Caco-2 (cell line): ENCODE data around the gene CLCN5. TPM values are rescaled to one million over a fixed set of nuclear protein-coding genes. Genes with fewer than 3 reads are reported as not detected.

ENCODE experiments used
- Bru-seq: library from RNA; stranded (reverse); fragments of 400-500 nt; gene quantifications from one replicate; lab custom pipeline; 2021; lab: Mats Ljungman, UMichigan
- BruChase-seq, 2 experiments: library from RNA; stranded (reverse); fragments of 400-500 nt; gene quantifications; one replicate each; lab custom pipeline; 2021; lab: Mats Ljungman, UMichigan
- BruUV-seq: library from RNA; stranded (reverse); fragments of 400-500 nt; replicated peaks from 2 replicates; lab custom pipeline; 2021; lab: Mats Ljungman, UMichigan
- CTCF ChIA-PET: fragments of 300-600 bp; sonication (Branson Sonifier 250); formaldehyde crosslinking; loops from one replicate; lab custom pipeline; 2022; ENCODE audit warnings: antibody characterized with exemption; lab: Charles Lee
- POLR2A ChIA-PET: fragments of 300-600 bp; sonication (Branson Sonifier 250); formaldehyde crosslinking; loops from one replicate; lab custom pipeline; 2022; ENCODE audit warnings: antibody characterized with exemption; lab: Charles Lee
- DNase-seq, 2 experiments: peaks; one replicate each; pipeline versions ENCODE4 v3.0.0 to v3.0.0-alpha.2; 2020 to 2022
- H3K27me3 ChIP-seq: replicated peaks from 2 replicates; pipeline ENCODE4 v1.6.0; 2011; ENCODE audit warnings: low read length; ENCODE audit not compliant: control insufficient read depth, insufficient read depth
- H3K36me3 ChIP-seq: 2 replicates; pipeline ENCODE4 v1.5.1; 2011; ENCODE audit warnings: low read length; ENCODE audit not compliant: control insufficient read depth, insufficient read depth
- H3K4me1 ChIP-seq: fragments of 250-450 bp; sonication (Bioruptor Pico); 2 replicates; pipeline ENCODE4 v1.5.1; 2020; ENCODE audit warnings: mild to moderate bottlenecking
- H3K4me3 ChIP-seq: 2 replicates; pipeline ENCODE4 v1.5.1; 2011; ENCODE audit warnings: low read depth, mild to moderate bottlenecking, control low read depth, low read length
- H3K9me3 ChIP-seq: fragments of 250-450 bp; sonication (Bioruptor Pico); 2 replicates; pipeline ENCODE4 v1.5.1; 2020; ENCODE audit warnings: mild to moderate bottlenecking, moderate library complexity
- H3K27ac Mint-ChIP-seq: one replicate; pipeline ENCODE4 v1.8.0; 2022; ENCODE audit warnings: mixed read lengths; ENCODE audit not compliant: unreplicated experiment
- H3K27me3 Mint-ChIP-seq: one replicate; pipeline ENCODE4 v1.8.0; 2022; ENCODE audit warnings: mixed read lengths; ENCODE audit not compliant: insufficient read depth, unreplicated experiment
- H3K36me3 Mint-ChIP-seq: one replicate; pipeline ENCODE4 v1.8.0; 2022; ENCODE audit warnings: mild to moderate bottlenecking, mixed read lengths; ENCODE audit not compliant: insufficient read depth, unreplicated experiment
- H3K4me1 Mint-ChIP-seq: one replicate; pipeline ENCODE4 v1.8.0; 2022; ENCODE audit warnings: low read depth, mixed read lengths; ENCODE audit not compliant: unreplicated experiment
- H3K4me3 Mint-ChIP-seq: one replicate; pipeline ENCODE4 v1.8.0; 2022; ENCODE audit warnings: mild to moderate bottlenecking, moderate library complexity, mixed read lengths; ENCODE audit not compliant: unreplicated experiment
- H3K9me3 Mint-ChIP-seq: one replicate; pipeline ENCODE4 v1.8.0; 2022; ENCODE audit warnings: mixed read lengths; ENCODE audit not compliant: unreplicated experiment
- intact Hi-C: fragments of 100-400 bp; cut with micrococcal nuclease; formaldehyde crosslinking; loops from one replicate; pipeline ENCODE4 v1.10.0; 2022; ENCODE audit not compliant: unreplicated experiment
- long read RNA-seq: library from polyadenylated mRNA; stranded (forward); transcript quantifications from one replicate; pipeline ENCODE4 v2.0.0, GENCODE V29; 2022
- total RNA-seq: library from RNA; stranded (reverse); gene quantifications from 2 replicates; pipeline ENCODE4 v1.2.3, GENCODE V29; 2022
- TF ChIP-seq, protein P1 (sequence below), 2 experiments: fragments of 200-600 bp in 1 of 2; IDR thresholded peaks; 1 replicate in 1 of 2; 2 replicates in 1 of 2; pipeline versions ENCODE4 v1.5.1 to v1.8.0; 2011 to 2022; ENCODE audit warnings: antibody characterized with exemption in 1 of 2, control low read depth in 1 of 2, inconsistent platforms in 1 of 2, low read depth in 1 of 2, low read length in 1 of 2, mild to moderate bottlenecking in 1 of 2, moderate library complexity in 1 of 2; ENCODE audit not compliant: insufficient read depth in 1 of 2, severe bottlenecking in 1 of 2, unreplicated experiment in 1 of 2

Gene CLCN5
- total RNA-seq (61.0 and 70.0 TPM in 2 replicates), Bru-seq, nascent RNA (percentile 83 among the genes with signal in this experiment), BruChase-seq, experiment 1, labeled RNA remaining after a 2-hour chase (percentile 87 among the genes with signal in this experiment), BruChase-seq, experiment 2, labeled RNA remaining after a 6-hour chase (percentile 91 among the genes with signal in this experiment)
- long read RNA-seq, full-length matches to known transcripts, result 19 of 116 reads
- long read RNA-seq, partial matches to known transcripts, result 12 of 116 reads
- long read RNA-seq, other reads (novel, unspliced or antisense), result 85 of 116 reads

DNA sequence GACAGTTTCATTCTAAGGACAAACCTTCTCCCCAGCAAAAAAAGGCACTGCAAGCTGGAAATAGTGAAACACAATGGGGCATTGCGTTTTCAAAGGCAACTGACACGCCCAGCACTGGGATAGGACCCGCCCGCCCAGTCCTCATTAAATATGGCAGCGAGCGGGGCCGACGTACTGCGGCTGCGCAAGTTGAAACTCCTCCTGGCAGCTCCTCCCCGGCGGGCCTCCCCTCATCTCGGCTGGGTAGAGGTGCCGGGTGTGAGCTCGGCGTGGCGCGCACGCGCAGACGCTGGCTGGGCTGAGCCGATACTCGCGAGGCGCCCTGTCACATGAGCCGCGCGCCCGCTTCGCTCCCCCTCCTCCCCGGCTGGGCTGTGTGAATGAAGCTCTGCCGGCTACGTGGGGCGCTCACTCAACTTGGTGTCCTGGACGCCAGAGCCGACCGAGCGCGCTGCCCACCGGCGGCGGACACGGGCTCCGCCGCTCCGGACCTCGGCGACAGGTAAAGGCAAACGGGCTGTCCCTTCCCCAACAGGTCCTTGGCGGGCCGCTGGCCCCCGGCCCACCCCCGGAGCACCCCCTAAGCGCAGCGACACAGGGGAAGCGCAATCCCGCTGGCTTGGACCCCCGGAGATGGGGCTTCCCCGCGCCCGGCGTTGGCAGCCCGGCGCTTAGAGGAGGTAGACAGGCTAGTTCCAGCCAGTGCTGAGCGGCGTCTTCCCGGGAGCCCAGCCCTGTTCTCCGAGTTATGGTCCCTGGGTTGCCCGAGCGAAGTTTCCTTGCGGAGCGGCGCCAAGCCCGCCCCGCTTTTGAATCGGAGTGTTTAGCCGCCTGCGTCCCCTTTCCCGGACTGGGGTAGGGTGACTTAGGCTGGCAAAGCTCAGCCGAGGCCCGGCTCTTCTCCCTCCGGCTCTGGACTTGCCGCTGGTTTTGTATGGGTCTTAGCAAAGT lies at the start of gene CLCN5:
CLCN5 (plus strand) TSS at position 306 of the 951 bp plus-strand sequence. CDS start 2,703 bp downstream, outside the sequence.
- intact Hi-C loops, result loop anchor here (2.0 to 5.0 kb wide), 3 partner anchors 44 to 82 kb away; partner anchors contain the start of gene USP27X
- Histone ChIP-seq H3K9me3 (no peaks in the 10 kb centered on the region), H3K27me3 (no peaks in the 10 kb centered on the region), H3K4me1 (peaks cover 6% of the 10 kb centered on the region; the same call in 1 of the 2 replicates), H3K4me3 (peak within 1 kb of the TSS; percentile 77), H3K36me3 (no peaks in the 10 kb centered on the region)
- POLR2A ChIA-PET, result interaction anchor here (0.5 to 1.0 kb wide), 2 partner anchors 145 to 964 kb away, joined by 5 to 7 read pairs; no protein-coding TSS in a partner anchor
- Mint-ChIP-seq H3K27ac (peak within 1 kb of the TSS; percentile 77), H3K27me3 (no peaks in the 10 kb centered on the region), H3K4me1 (peaks cover 35% of the 10 kb centered on the region), H3K36me3 (peaks cover 29% of the 10 kb centered on the region), H3K4me3 (peak within 1 kb of the TSS; percentile 75), H3K9me3 (no peaks in the 10 kb centered on the region)
- CTCF ChIA-PET, result interaction anchor here (0.9 to 1.2 kb wide), 4 partner anchors 39 to 172 kb away, joined by 3 to 4 read pairs (median 3); no protein-coding TSS in a partner anchor
- peak; percentile 95 to 97 for DNase-seq
- BruUV-seq, result no TSS peak
- TF ChIP-seq, protein P1, sequence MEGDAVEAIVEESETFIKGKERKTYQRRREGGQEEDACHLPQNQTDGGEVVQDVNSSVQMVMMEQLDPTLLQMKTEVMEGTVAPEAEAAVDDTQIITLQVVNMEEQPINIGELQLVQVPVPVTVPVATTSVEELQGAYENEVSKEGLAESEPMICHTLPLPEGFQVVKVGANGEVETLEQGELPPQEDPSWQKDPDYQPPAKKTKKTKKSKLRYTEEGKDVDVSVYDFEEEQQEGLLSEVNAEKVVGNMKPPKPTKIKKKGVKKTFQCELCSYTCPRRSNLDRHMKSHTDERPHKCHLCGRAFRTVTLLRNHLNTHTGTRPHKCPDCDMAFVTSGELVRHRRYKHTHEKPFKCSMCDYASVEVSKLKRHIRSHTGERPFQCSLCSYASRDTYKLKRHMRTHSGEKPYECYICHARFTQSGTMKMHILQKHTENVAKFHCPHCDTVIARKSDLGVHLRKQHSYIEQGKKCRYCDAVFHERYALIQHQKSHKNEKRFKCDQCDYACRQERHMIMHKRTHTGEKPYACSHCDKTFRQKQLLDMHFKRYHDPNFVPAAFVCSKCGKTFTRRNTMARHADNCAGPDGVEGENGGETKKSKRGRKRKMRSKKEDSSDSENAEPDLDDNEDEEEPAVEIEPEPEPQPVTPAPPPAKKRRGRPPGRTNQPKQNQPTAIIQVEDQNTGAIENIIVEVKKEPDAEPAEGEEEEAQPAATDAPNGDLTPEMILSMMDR (IDR thresholded peaks at IDR 0.05; ENCODE audit: insufficient read depth in 1 of 2, low read depth in 1 of 2, low read length in 1 of 2, severe bottlenecking in 1 of 2, unreplicated experiment in 1 of 2), result no peak

DNA sequence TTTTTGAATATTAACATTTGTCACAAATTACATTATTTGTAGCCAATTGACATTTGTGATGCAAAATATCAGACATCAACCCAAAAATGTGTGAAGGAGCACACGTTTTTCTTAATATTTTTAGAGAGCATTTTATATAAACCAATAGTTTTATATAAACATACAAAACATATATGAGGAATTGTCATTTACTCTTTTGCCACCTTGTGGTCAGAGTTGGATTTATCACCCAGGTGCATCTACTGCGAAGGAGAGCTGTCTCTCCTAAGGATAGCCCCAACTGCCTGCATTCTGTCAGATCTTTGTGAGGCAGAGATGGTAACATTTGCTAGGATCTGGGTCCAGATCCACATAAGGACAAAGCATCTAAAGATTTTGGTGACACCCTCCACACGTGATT lies 45.6 kb upstream of the CLCN5 start:
- Histone ChIP-seq H3K36me3 (no peaks in the 10 kb centered on the region; the same call in 1 of the 2 replicates), H3K27me3 (no peaks in the 10 kb centered on the region), H3K4me1 (peaks cover 33% of the 10 kb centered on the region), H3K9me3 (no peaks in the 10 kb centered on the region), H3K4me3 (no peak overlapping the region)
- Mint-ChIP-seq H3K27me3 (no peaks in the 10 kb centered on the region), H3K4me3 (no peak overlapping the region), H3K9me3 (no peaks in the 10 kb centered on the region), H3K4me1 (peaks cover 5% of the 10 kb centered on the region), H3K36me3 (peaks cover under 1% of the 10 kb centered on the region), H3K27ac (peak overlapping the region; percentile 64)
- intact Hi-C loops, result loop anchor here (1.0 to 2.0 kb wide), 3 partner anchors 16 to 116 kb away; no protein-coding TSS in a partner anchor
- ChIA-PET CTCF (interaction anchor here (0.8 to 2.5 kb wide), 4 partner anchors 34 to 115 kb away, joined by 3 to 18 read pairs (median 10); partner anchors contain the start of gene CLCN5), POLR2A (no interaction called here)
- DNase-seq, result peak; percentile 40 to 50
- BruUV-seq, result no TSS peak
- TF ChIP-seq, protein P1 (IDR thresholded peaks at IDR 0.05; ENCODE audit: insufficient read depth in 1 of 2, low read depth in 1 of 2, low read length in 1 of 2, severe bottlenecking in 1 of 2, unreplicated experiment in 1 of 2), result peak; percentile 34 to 52
